Astrocyte (in vitro differentiated cells and primary cell): ENCODE results near the gene WIPF3. TPM values are rescaled to one million over a fixed set of nuclear protein-coding genes. Genes with fewer than 3 reads are reported as not detected.

Experiments used
- DNase-seq: peaks from one replicate; pipeline ENCODE4 v3.0.0-alpha.2; 2010; ENCODE audit warnings: low read depth
- FAIRE-seq: peaks from 2 replicates; lab custom pipeline; 2011; peaks lifted over from hg19 to GRCh38; lab: Jason Lieb, UNC
- H2AFZ ChIP-seq: 2 replicates; pipeline ENCODE4 v1.6.0; 2012; ENCODE audit warnings: low read depth, low read length, inconsistent platforms
- H3K27ac ChIP-seq: 2 replicates; pipeline ENCODE4 v1.5.1; 2011; ENCODE audit warnings: low read depth, low read length, inconsistent platforms
- H3K27me3 ChIP-seq: 2 replicates; pipeline ENCODE4 v1.6.0; 2011; ENCODE audit warnings: low read length, inconsistent platforms; ENCODE audit not compliant: insufficient read depth
- H3K36me3 ChIP-seq: 2 replicates; pipeline ENCODE4 v1.5.1; 2011; ENCODE audit warnings: low read length, inconsistent platforms; ENCODE audit not compliant: insufficient read depth
- H3K4me1 ChIP-seq: 2 replicates; pipeline ENCODE4 v1.5.1; 2011; ENCODE audit warnings: low read length, inconsistent platforms; ENCODE audit not compliant: insufficient read depth
- H3K4me2 ChIP-seq: 2 replicates; pipeline ENCODE4 v1.6.0; 2012; ENCODE audit warnings: low read length, inconsistent platforms
- H3K4me3 ChIP-seq: 2 replicates; pipeline ENCODE4 v1.5.1; 2011; ENCODE audit warnings: low read depth, mild to moderate bottlenecking, low read length, inconsistent platforms; ENCODE audit not compliant: insufficient read depth
- H3K79me2 ChIP-seq: 2 replicates; pipeline ENCODE4 v1.6.0; 2012; ENCODE audit warnings: mild to moderate bottlenecking, low read length, inconsistent platforms; ENCODE audit not compliant: insufficient read depth
- H3K9ac ChIP-seq: 2 replicates; pipeline ENCODE4 v1.6.0; 2012; ENCODE audit warnings: mild to moderate bottlenecking, low read length, inconsistent platforms
- H3K9me3 ChIP-seq: 2 replicates; pipeline ENCODE4 v1.5.1; 2012; ENCODE audit warnings: low read depth, mild to moderate bottlenecking, low read length, inconsistent platforms; ENCODE audit not compliant: insufficient read depth
- H4K20me1 ChIP-seq: 2 replicates; pipeline ENCODE4 v1.6.0; 2012; ENCODE audit warnings: low read length, inconsistent platforms; ENCODE audit not compliant: insufficient read depth
- H3K27ac Mint-ChIP-seq: one replicate; pipeline ENCODE4 v1.8.0; 2021; ENCODE audit warnings: mild to moderate bottlenecking, mixed read lengths; ENCODE audit not compliant: unreplicated experiment
- H3K27me3 Mint-ChIP-seq: one replicate; pipeline ENCODE4 v1.8.0; 2021; ENCODE audit warnings: low read depth, mixed read lengths; ENCODE audit not compliant: unreplicated experiment
- H3K36me3 Mint-ChIP-seq: one replicate; pipeline ENCODE4 v1.8.0; 2021; ENCODE audit warnings: low read depth, mixed read lengths; ENCODE audit not compliant: unreplicated experiment
- H3K4me1 Mint-ChIP-seq: one replicate; pipeline ENCODE4 v1.8.0; 2021; ENCODE audit warnings: low read depth, mixed read lengths; ENCODE audit not compliant: unreplicated experiment
- H3K4me3 Mint-ChIP-seq: one replicate; pipeline ENCODE4 v1.8.0; 2021; ENCODE audit warnings: mild to moderate bottlenecking, moderate library complexity, mixed read lengths; ENCODE audit not compliant: unreplicated experiment
- H3K9me3 Mint-ChIP-seq: one replicate; pipeline ENCODE4 v1.8.0; 2021; ENCODE audit warnings: mild to moderate bottlenecking, mixed read lengths; ENCODE audit not compliant: unreplicated experiment
- EZH2 ChIP-seq: IDR thresholded peaks from 2 replicates; pipeline ENCODE4 v1.6.1; 2012; ENCODE audit warnings: mild to moderate bottlenecking, low read length, inconsistent platforms; ENCODE audit not compliant: insufficient read depth
- total RNA-seq: library from RNA; stranded (reverse); gene quantifications from 2 replicates; pipeline ENCODE4 v1.2.1, GENCODE V29; 2021
- TF ChIP-seq, protein P1 (sequence below): IDR thresholded peaks from 2 replicates; pipeline ENCODE4 v1.5.1; 2011; ENCODE audit warnings: low read depth, mild to moderate bottlenecking, inconsistent platforms, low read length, moderate library complexity; ENCODE audit not compliant: insufficient read depth

The WIPF3 gene
- total RNA-seq, 1 donor from 2014 or later: 1.0 TPM

DNA sequence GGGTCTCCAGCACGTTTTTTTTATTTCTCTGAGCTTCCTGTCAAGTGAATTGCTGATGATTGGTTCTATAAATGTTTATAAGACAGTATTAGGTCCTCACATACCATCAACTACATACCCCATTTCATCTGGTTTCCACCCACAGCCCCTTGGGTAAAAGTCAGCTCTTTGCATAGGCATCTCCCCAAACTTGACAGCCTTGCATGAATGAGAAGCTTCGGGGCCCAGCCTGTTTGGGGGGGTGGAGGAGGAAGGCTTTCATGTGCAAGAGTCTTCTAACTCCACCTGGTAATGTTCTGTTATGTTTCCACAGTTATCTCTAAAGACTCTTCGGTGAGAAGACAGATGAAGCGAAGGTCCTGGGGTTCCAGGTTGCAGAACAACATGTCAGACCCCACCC, 107.9 kb downstream of the WIPF3 start:
- FAIRE-seq: no peak
- no peak overlapping the region for H3K27ac Mint-ChIP-seq

DNA sequence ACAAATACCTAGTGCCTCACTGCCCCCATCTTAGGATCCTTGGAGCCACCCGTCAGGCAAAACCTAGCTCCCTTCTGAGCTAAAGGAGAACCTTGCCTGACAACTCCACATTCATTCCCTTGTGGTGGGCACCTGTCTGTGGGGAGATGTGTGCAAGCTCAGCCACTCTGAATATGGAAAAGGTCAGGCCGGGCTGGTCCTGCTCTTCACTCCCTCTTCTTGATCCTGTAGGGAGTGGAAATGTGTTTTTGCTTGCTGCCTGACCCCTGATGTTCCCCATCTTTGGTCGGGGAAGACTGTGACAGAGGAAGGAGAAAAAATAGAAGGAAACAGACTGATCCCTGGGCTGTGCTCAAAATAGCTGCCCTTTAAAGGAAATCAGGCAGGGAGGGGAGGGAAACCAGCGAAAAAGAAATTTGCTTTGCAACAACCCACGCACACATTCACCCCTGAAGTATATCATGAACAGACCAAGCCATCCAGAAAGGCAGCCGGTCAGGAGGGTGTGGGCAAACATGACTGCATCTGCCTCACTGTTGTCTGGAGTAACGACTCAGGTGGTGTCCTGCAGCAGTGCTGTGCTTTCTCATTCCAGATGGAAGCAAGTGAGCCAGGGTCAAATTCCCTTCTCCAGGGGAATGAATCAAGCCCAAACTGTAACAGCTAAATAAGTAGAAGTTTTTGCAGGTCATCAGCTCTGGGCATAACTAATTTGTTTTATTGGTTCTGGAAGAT, 109.3 kb downstream of the WIPF3 start:
- Histone ChIP-seq H2AFZ (no peak overlapping the region), H3K9ac (no peak overlapping the region), H3K27me3 (no peaks in the 10 kb centered on the region), H3K4me2 (no peak overlapping the region), H4K20me1 (peaks cover 5% of the 10 kb centered on the region), H3K4me1 (no peaks in the 10 kb centered on the region), H3K9me3 (no peaks in the 10 kb centered on the region), H3K36me3 (peaks cover 2% of the 10 kb centered on the region), H3K79me2 (peaks cover 3% of the 10 kb centered on the region), H3K4me3 (no peak overlapping the region), H3K27ac (no peak overlapping the region)
- FAIRE-seq (no peak), DNase-seq (peak; percentile 54)
- Mint-ChIP-seq H3K36me3 (peaks cover 10% of the 10 kb centered on the region), H3K27me3 (no peaks in the 10 kb centered on the region), H3K27ac (no peak overlapping the region), H3K4me1 (peaks cover 5% of the 10 kb centered on the region), H3K4me3 (no peak overlapping the region), H3K9me3 (no peaks in the 10 kb centered on the region)
- TF ChIP-seq, protein P1, sequence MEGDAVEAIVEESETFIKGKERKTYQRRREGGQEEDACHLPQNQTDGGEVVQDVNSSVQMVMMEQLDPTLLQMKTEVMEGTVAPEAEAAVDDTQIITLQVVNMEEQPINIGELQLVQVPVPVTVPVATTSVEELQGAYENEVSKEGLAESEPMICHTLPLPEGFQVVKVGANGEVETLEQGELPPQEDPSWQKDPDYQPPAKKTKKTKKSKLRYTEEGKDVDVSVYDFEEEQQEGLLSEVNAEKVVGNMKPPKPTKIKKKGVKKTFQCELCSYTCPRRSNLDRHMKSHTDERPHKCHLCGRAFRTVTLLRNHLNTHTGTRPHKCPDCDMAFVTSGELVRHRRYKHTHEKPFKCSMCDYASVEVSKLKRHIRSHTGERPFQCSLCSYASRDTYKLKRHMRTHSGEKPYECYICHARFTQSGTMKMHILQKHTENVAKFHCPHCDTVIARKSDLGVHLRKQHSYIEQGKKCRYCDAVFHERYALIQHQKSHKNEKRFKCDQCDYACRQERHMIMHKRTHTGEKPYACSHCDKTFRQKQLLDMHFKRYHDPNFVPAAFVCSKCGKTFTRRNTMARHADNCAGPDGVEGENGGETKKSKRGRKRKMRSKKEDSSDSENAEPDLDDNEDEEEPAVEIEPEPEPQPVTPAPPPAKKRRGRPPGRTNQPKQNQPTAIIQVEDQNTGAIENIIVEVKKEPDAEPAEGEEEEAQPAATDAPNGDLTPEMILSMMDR: no peak
- no peak for TF ChIP-seq EZH2

More for the DNA sequence above, 107.9 kb downstream of the WIPF3 start:
- Histone ChIP-seq H3K4me3 (no peak overlapping the region), H3K9ac (no peak overlapping the region), H2AFZ (no peak overlapping the region), H3K4me1 (no peaks in the 10 kb centered on the region), H3K79me2 (no peaks in the 10 kb centered on the region), H3K36me3 (peaks cover 2% of the 10 kb centered on the region), H3K27ac (no peak overlapping the region), H3K27me3 (no peaks in the 10 kb centered on the region), H3K9me3 (no peaks in the 10 kb centered on the region), H4K20me1 (no peaks in the 10 kb centered on the region), H3K4me2 (no peak overlapping the region)
- Mint-ChIP-seq H3K9me3 (no peaks in the 10 kb centered on the region), H3K36me3 (peaks cover 6% of the 10 kb centered on the region), H3K4me1 (peaks cover 5% of the 10 kb centered on the region), H3K4me3 (no peak overlapping the region), H3K27me3 (no peaks in the 10 kb centered on the region)
- no peak for DNase-seq
- TF ChIP-seq, protein P1: no peak
- no peak for TF ChIP-seq EZH2

DNA sequence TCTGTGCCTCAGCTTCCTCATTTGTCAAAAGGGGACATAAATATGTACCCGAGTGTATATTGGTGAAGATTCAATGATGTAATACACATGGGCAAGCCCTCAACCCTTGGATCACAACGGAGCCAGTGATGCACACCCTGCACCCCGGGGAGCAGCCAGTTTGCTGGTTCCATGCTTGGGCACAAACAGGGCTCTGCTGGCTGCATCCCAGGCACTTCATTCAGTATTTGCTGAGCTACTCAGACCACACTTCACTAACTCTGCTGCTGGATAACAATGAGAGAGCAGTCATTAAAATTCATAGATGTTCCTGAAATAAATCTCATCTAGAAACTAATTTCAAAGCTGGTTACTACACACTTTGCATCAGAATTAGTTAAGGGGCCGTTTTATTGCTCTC, 111.3 kb downstream of the WIPF3 start:
- Mint-ChIP-seq H3K4me1 (peaks cover 8% of the 10 kb centered on the region), H3K36me3 (peaks cover 10% of the 10 kb centered on the region), H3K27ac (no peak overlapping the region), H3K4me3 (no peak overlapping the region), H3K9me3 (no peaks in the 10 kb centered on the region), H3K27me3 (no peaks in the 10 kb centered on the region)
- H4K20me1 ChIP-seq: peaks cover 18% of the 10 kb centered on the region
- peaks cover 3% of the 10 kb centered on the region for H3K79me2 ChIP-seq
- H3K4me1 ChIP-seq: no peaks in the 10 kb centered on the region
- no peak overlapping the region for H3K4me2 ChIP-seq
- TF ChIP-seq EZH2: no peak
- H3K36me3 ChIP-seq: peaks cover 13% of the 10 kb centered on the region
- H3K27ac ChIP-seq: no peak overlapping the region
- H3K9ac ChIP-seq: no peak overlapping the region
- no peak overlapping the region for H2AFZ ChIP-seq
- no peak for DNase-seq
- H3K4me3 ChIP-seq: no peak overlapping the region
- no peak for FAIRE-seq
- H3K27me3 ChIP-seq: no peaks in the 10 kb centered on the region
- H3K9me3 ChIP-seq: no peaks in the 10 kb centered on the region
